H1 (cell line): ENCODE results near the gene SSU72. TPM values are rescaled to one million over a fixed set of nuclear protein-coding genes. Genes with fewer than 3 reads are reported as not detected.

Experiments used
- CTCF ChIA-PET: fragments of 300-600 bp; sonication (Branson Sonifier 250); formaldehyde crosslinking; loops from one replicate; lab custom pipeline; 2021; ENCODE audit not compliant: partially characterized antibody; lab: Charles Lee
- POLR2A ChIA-PET: fragments of 300-600 bp; sonication (Branson Sonifier 250); formaldehyde crosslinking; loops from one replicate; lab custom pipeline; 2021; ENCODE audit warnings: inconsistent platforms; ENCODE audit not compliant: partially characterized antibody; lab: Charles Lee
- DNase-seq, 2 experiments: peaks; one replicate each; pipeline versions ENCODE4 v3.0.0 to v3.0.0-alpha.2; 2010 to 2022; ENCODE audit warnings: low spot score in 2 of 2, low read depth in 1 of 2, mixed read lengths in 1 of 2
- FAIRE-seq: peaks from 2 replicates; lab custom pipeline; 2011; peaks lifted over from hg19 to GRCh38; lab: Jason Lieb, UNC
- H2AFZ ChIP-seq: 2 replicates; pipeline ENCODE4 v1.8.1; 2012; ENCODE audit warnings: low read length, inconsistent platforms
- H2AK5ac ChIP-seq: 2 replicates; pipeline ENCODE4 v1.6.1; 2013; ENCODE audit warnings: low read depth, low read length
- H2BK120ac ChIP-seq: replicated peaks from 2 replicates; pipeline ENCODE3; 2013; ENCODE audit warnings: low read depth, low read length, inconsistent platforms
- H2BK12ac ChIP-seq: 2 replicates; pipeline ENCODE4 v1.6.1; 2013; ENCODE audit warnings: low read depth, low read length
- H2BK15ac ChIP-seq: 2 replicates; pipeline ENCODE4 v1.6.1; 2013; ENCODE audit warnings: low read length
- H2BK20ac ChIP-seq: 2 replicates; pipeline ENCODE4 v1.6.1; 2013; ENCODE audit warnings: low read length
- H2BK5ac ChIP-seq: 2 replicates; pipeline ENCODE4 v1.6.1; 2013; ENCODE audit warnings: low read depth, low read length
- H3K14ac ChIP-seq: 2 replicates; pipeline ENCODE4 v1.6.1; 2013; ENCODE audit warnings: inconsistent platforms; ENCODE audit not compliant: insufficient read length
- H3K18ac ChIP-seq: 2 replicates; pipeline ENCODE4 v1.6.1; 2013; ENCODE audit warnings: low read length; ENCODE audit errors: extremely low read depth
- H3K23ac ChIP-seq: 2 replicates; pipeline ENCODE4 v1.6.1; 2013; ENCODE audit warnings: inconsistent platforms; ENCODE audit not compliant: insufficient read length
- H3K23me2 ChIP-seq: 2 replicates; pipeline ENCODE4 v1.6.1; 2013; ENCODE audit warnings: low read depth, low read length
- H3K27ac ChIP-seq: 2 replicates; pipeline ENCODE4 v1.6.1; 2011; ENCODE audit warnings: low read depth, low read length, inconsistent platforms
- H3K27me3 ChIP-seq, 4 experiments: replicated peaks in 1 of 4; 1 replicate in 1 of 4; 2 replicates in 3 of 4; pipeline versions ENCODE4 v1.6.1 to v1.8.1; 2011 to 2013; ENCODE audit warnings: low read length in 3 of 4, mild to moderate bottlenecking in 3 of 4, inconsistent platforms in 2 of 4, mixed read lengths in 2 of 4, moderate library complexity in 1 of 4; ENCODE audit not compliant: control insufficient read depth in 3 of 4, insufficient read depth in 3 of 4; ENCODE audit errors: extremely low read depth in 1 of 4
- H3K36me3 ChIP-seq, 4 experiments: 2 replicates each; pipeline versions ENCODE4 v1.6.1 to v1.8.1; 2011 to 2013; ENCODE audit warnings: mild to moderate bottlenecking in 4 of 4, low read length in 3 of 4, moderate library complexity in 2 of 4, control low read depth in 1 of 4, inconsistent platforms in 1 of 4; ENCODE audit not compliant: insufficient read depth in 4 of 4, control insufficient read depth in 2 of 4
- H3K4ac ChIP-seq: replicated peaks from 2 replicates; pipeline ENCODE3; 2013; ENCODE audit warnings: low read length, low read depth, mixed read lengths, inconsistent platforms; ENCODE audit not compliant: insufficient read length
- H3K4me1 ChIP-seq, 4 experiments: replicated peaks in 1 of 4; 1 replicate in 1 of 4; 2 replicates in 3 of 4; pipeline versions ENCODE4 v1.6.1 to v1.8.1; 2011 to 2013; ENCODE audit warnings: low read length in 3 of 4, inconsistent platforms in 2 of 4, mixed read lengths in 1 of 4; ENCODE audit not compliant: insufficient read depth in 4 of 4, control insufficient read depth in 3 of 4
- H3K4me2 ChIP-seq, 2 experiments: 2 replicates each; pipeline versions ENCODE4 v1.6.1 to v1.8.1; 2011 to 2013; ENCODE audit warnings: low read depth in 2 of 2, low read length in 2 of 2, control low read depth in 1 of 2, inconsistent platforms in 1 of 2, mild to moderate bottlenecking in 1 of 2; ENCODE audit not compliant: insufficient read depth in 1 of 2
- H3K4me3 ChIP-seq, 4 experiments: fragments of 200-600, 300-600 bp in 1 of 4; sonication (generic), shearing (Covaris generic), sonication (Bioruptor Twin) in 1 of 4; 2 replicates each; pipeline versions ENCODE4 v1.5.1 to v1.8.1; 2011 to 2016; ENCODE audit warnings: low read length in 4 of 4, low read depth in 3 of 4, control low read depth in 2 of 4, inconsistent platforms in 2 of 4, mild to moderate bottlenecking in 2 of 4, mixed read lengths in 1 of 4, moderate library complexity in 1 of 4; ENCODE audit not compliant: insufficient read depth in 2 of 4; ENCODE audit errors: extremely low read depth in 1 of 4
- H3K56ac ChIP-seq: replicated peaks from 2 replicates; pipeline ENCODE3; 2013; ENCODE audit warnings: low read depth, mild to moderate bottlenecking, mixed read lengths, low read length, inconsistent platforms; ENCODE audit not compliant: insufficient read length
- H3K79me1 ChIP-seq: 2 replicates; pipeline ENCODE4 v1.6.1; 2013; ENCODE audit warnings: low read depth, low read length, control low read depth
- H3K79me2 ChIP-seq, 2 experiments: 2 replicates each; pipeline versions ENCODE4 v1.6.1 to v1.8.1; 2012 to 2013; ENCODE audit warnings: low read length in 2 of 2, mild to moderate bottlenecking in 2 of 2, inconsistent platforms in 1 of 2; ENCODE audit not compliant: insufficient read depth in 2 of 2, control insufficient read depth in 1 of 2
- H3K9ac ChIP-seq, 4 experiments: replicated peaks in 1 of 4; 1 replicate in 1 of 4; 2 replicates in 3 of 4; pipeline versions ENCODE4 v1.6.1 to v1.8.1; 2011 to 2013; ENCODE audit warnings: low read depth in 3 of 4, low read length in 3 of 4, control low read depth in 2 of 4, mild to moderate bottlenecking in 2 of 4, moderate library complexity in 2 of 4, inconsistent platforms in 1 of 4; ENCODE audit errors: extremely low read depth in 1 of 4
- H3K9me3 ChIP-seq, 2 experiments: 2 replicates each; pipeline versions ENCODE4 v1.6.1 to v1.8.1; 2012 to 2013; ENCODE audit warnings: mild to moderate bottlenecking in 2 of 2, moderate library complexity in 2 of 2, control low read depth in 1 of 2, inconsistent platforms in 1 of 2, low read depth in 1 of 2, low read length in 1 of 2, mixed read lengths in 1 of 2; ENCODE audit not compliant: insufficient read depth in 2 of 2
- H4K20me1 ChIP-seq, 2 experiments: replicated peaks in 1 of 2; 2 replicates each; pipeline versions ENCODE3 to v1.8.1; 2011 to 2013; ENCODE audit warnings: inconsistent platforms in 2 of 2, low read length in 2 of 2, mild to moderate bottlenecking in 1 of 2; ENCODE audit not compliant: insufficient read depth in 2 of 2, control insufficient read depth in 1 of 2
- H4K5ac ChIP-seq: 2 replicates; pipeline ENCODE4 v1.6.1; 2013; ENCODE audit warnings: low read length, low read depth, mixed read lengths, inconsistent platforms; ENCODE audit not compliant: insufficient read length
- H4K8ac ChIP-seq: 2 replicates; pipeline ENCODE4 v1.8.0; 2013; ENCODE audit warnings: mild to moderate bottlenecking, moderate library complexity, low read length, inconsistent platforms; ENCODE audit not compliant: insufficient read depth; ENCODE audit errors: extremely low read depth
- H4K91ac ChIP-seq: replicated peaks from 2 replicates; pipeline ENCODE3; 2013; ENCODE audit warnings: low read length, mixed read lengths, inconsistent platforms; ENCODE audit not compliant: insufficient read length
- ATF3 ChIP-seq: IDR thresholded peaks from 2 replicates; pipeline ENCODE4 v1.6.1; 2011; ENCODE audit warnings: low read depth, mild to moderate bottlenecking, low read length; ENCODE audit not compliant: insufficient read depth
- CBX5 ChIP-seq: fragments of 300-800, 300-1000 bp; sonication (generic); IDR thresholded peaks from 2 replicates; pipeline ENCODE4 v1.7.1; 2016; ENCODE audit warnings: antibody characterized with exemption, low read length, low read depth
- CEBPB ChIP-seq: IDR thresholded peaks from 2 replicates; pipeline ENCODE4 v1.6.1; 2012; ENCODE audit warnings: low read depth, low read length
- KDM5A ChIP-seq: fragments of 200-600 bp; IDR thresholded peaks from 2 replicates; pipeline ENCODE4 v1.7.1; 2012; ENCODE audit warnings: mild to moderate bottlenecking, low read length, inconsistent platforms, mixed read lengths
- NRF1 ChIP-seq: IDR thresholded peaks from 2 replicates; pipeline ENCODE4 v1.6.1; 2011; ENCODE audit warnings: mild to moderate bottlenecking, low read depth, low read length, improper control_type of control experiment
- WGBS, 2 experiments: shearing (Covaris generic) in 1 of 2; methylation state at CpG; one replicate each; pipeline versions ENCODE4 v1.1.6 to v1.1.7; 2013 to 2015; ENCODE audit warnings: low lambda C conversion rate in 2 of 2, mixed read lengths in 2 of 2, inconsistent platforms in 1 of 2, low coverage in 1 of 2, missing lambda C conversion rate in 1 of 2; ENCODE audit not compliant: insufficient replicate concordance in 2 of 2, insufficient coverage in 1 of 2, insufficient read length in 1 of 2; ENCODE audit errors: extremely low coverage in 1 of 2, missing lambda C conversion rate in 1 of 2; 5-methylcytosine and 5-hydroxymethylcytosine counted together
- polyA plus RNA-seq, 7 experiments: library from polyadenylated mRNA; depleted of rRNA in 3 of 7; stranded (reverse) in 5 of 7; unstranded in 2 of 7; fragments of >200 nt in 5 of 7; fragments of 200-250 nt in 2 of 7; gene quantifications; 1 replicate in 5 of 7; 2 replicates in 1 of 7; 4 replicates in 1 of 7; pipeline versions ENCODE4 v1.2.1 to v1.2.3, GENCODE V29; 2011 to 2013; ENCODE audit warnings: missing spikeins in 2 of 7, mixed read lengths in 2 of 7
- total RNA-seq: library from RNA; stranded (reverse); fragmentation: NEBNext Ultra II Directional; extraction: Animal tissue kit (Norgen Biotek cat#: 25700); gene quantifications from 2 replicates; pipeline ENCODE4 v1.2.1, GENCODE V29; 2021

SSU72 gene
- total and polyA plus RNA-seq, 2 of the 8 experiments (the other 6 are each of a cell fraction or from before 2014, with no cell fraction given), result 110 to 165 TPM

- no peak overlapping the region for H3K23ac ChIP-seq
- DNase-seq, result no peak
- H2BK20ac ChIP-seq, result no peak overlapping the region
- H3K27me3 ChIP-seq, result no peaks in the 10 kb centered on the region
- no peak overlapping the region for H3K4me2 ChIP-seq
- H2AFZ ChIP-seq, result no peak overlapping the region
- no peak overlapping the region for H2BK5ac ChIP-seq
- H3K56ac ChIP-seq, result no peak overlapping the region
- no peak overlapping the region for H2BK12ac ChIP-seq
- H3K9me3 ChIP-seq, result no peaks in the 10 kb centered on the region
- no peak overlapping the region for H2BK120ac ChIP-seq
- no peak for TF ChIP-seq NRF1
- no peak for TF ChIP-seq CEBPB
- TF ChIP-seq ATF3, result no peak
- no peak for TF ChIP-seq CBX5
- no peak for TF ChIP-seq KDM5A
- H4K5ac ChIP-seq, result no peak overlapping the region
- H4K20me1 ChIP-seq, result no peaks in the 10 kb centered on the region
- FAIRE-seq, result no peak
- no peak overlapping the region for H3K4me3 ChIP-seq
- H3K4ac ChIP-seq, result no peak overlapping the region
- no peaks in the 10 kb centered on the region; a peak in 1 of 7 replicates for H3K4me1 ChIP-seq
- no peaks in the 10 kb centered on the region for H3K79me1 ChIP-seq
- WGBS, 2 experiments, result 85% methylated on average over 4 of the region's 4 CpGs; no CpG with 5 or more reads in 1 of the 2 experiments
- H3K23me2 ChIP-seq, result peaks cover 2% of the 10 kb centered on the region; the same call in 1 of the 2 replicates
- no peak overlapping the region for H2AK5ac ChIP-seq
- H3K79me2 ChIP-seq, result no peaks in the 10 kb centered on the region
- CTCF ChIA-PET, result interaction anchor here (0.6 kb wide), 1 partner anchor 136 kb away, joined by 3 read pairs; no protein-coding TSS in a partner anchor
- H4K91ac ChIP-seq, result no peak overlapping the region
- no peaks in the 10 kb centered on the region for H3K36me3 ChIP-seq
- H3K18ac ChIP-seq, result no peak overlapping the region
- H3K27ac ChIP-seq, result no peak overlapping the region
- H2BK15ac ChIP-seq, result no peak overlapping the region
- no peak overlapping the region for H3K14ac ChIP-seq
- POLR2A ChIA-PET, result no interaction called here
- no peak overlapping the region for H3K9ac ChIP-seq
- H4K8ac ChIP-seq, result no peak overlapping the region
Observed at GRCh38 chr1:1507305-1507704, 67.4 kb downstream of the SSU72 start.
